Effector memory CD4-positive, alpha-beta T cell (primary cell): ENCODE data around the gene PCDH9.

Experiments
- DNase-seq, 3 donors: peaks; one replicate each; pipeline ENCODE4 v3.0.0-alpha.2; 2020
- H3K27ac ChIP-seq: 2 replicates; pipeline ENCODE4 v1.7.0; 2013; ENCODE audit warnings: mild to moderate bottlenecking, low read length, moderate library complexity; ENCODE audit not compliant: insufficient read depth, poor library complexity, severe bottlenecking
- H3K27me3 ChIP-seq: replicated peaks from 2 replicates; pipeline ENCODE4 v1.7.0; 2013; ENCODE audit warnings: mild to moderate bottlenecking, low read length; ENCODE audit not compliant: insufficient read depth, control insufficient read depth, poor library complexity, severe bottlenecking
- H3K36me3 ChIP-seq: 2 replicates; pipeline ENCODE4 v1.7.0; 2013; ENCODE audit warnings: mild to moderate bottlenecking, low read length, moderate library complexity; ENCODE audit not compliant: control insufficient read depth, insufficient read depth
- H3K4me1 ChIP-seq: 2 replicates; pipeline ENCODE4 v1.7.0; 2013; ENCODE audit warnings: low read length, mild to moderate bottlenecking; ENCODE audit not compliant: control insufficient read depth, insufficient read depth, poor library complexity, severe bottlenecking
- H3K4me3 ChIP-seq: 2 replicates; pipeline ENCODE4 v1.7.0; 2013; ENCODE audit warnings: low read length, low read depth, mild to moderate bottlenecking; ENCODE audit not compliant: insufficient read depth, poor library complexity, severe bottlenecking
- H3K9me3 ChIP-seq: 2 replicates; pipeline ENCODE4 v1.7.0; 2013; ENCODE audit warnings: mild to moderate bottlenecking, low read length, moderate library complexity; ENCODE audit not compliant: control insufficient read depth

Gene PCDH9

DNA sequence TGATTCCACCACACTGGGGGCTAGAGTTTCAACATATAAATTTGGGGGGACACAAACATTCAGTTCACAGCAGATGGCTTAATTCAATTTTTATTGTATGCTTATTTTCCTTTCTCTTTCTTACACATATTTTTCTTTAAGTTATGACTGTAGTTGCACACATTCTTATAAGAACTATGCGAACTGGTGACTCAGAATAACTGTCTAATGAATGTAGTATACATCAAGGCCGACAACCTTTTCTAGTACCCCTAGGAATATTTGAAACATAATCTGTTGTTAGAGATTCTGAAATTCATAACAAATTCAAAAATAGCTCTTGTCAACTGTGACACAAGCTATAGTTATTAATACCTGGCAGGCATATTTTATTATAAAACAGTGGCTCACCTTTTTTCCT, 695.6 kb downstream of the PCDH9 start:
- Histone ChIP-seq H3K36me3 (no peaks in the 10 kb centered on the region), H3K27ac (no peak overlapping the region), H3K9me3 (no peaks in the 10 kb centered on the region), H3K27me3 (no peaks in the 10 kb centered on the region), H3K4me3 (no peak overlapping the region), H3K4me1 (no peaks in the 10 kb centered on the region)
- DNase-seq, result no peak

DNA sequence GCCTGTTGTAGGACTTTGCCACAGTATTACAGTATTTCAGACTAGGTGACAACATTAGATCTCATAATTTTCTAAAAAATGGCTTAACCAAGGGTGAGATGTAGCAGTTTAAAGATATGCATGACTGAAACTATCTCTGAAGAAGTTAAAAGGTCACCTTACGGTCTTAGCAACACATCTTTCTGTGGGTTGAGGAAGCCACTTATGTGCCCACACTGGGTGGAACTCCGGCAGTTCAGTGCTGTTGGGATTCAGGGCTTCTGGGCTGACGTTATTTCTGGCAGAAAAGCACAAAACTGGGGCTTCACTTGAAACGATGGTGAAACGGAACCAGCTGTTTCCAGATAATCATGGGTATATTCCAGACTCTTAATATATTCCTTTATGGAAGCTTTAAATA, 697.3 kb downstream of the PCDH9 start:
- no peak for DNase-seq
- H3K36me3 ChIP-seq, result no peaks in the 10 kb centered on the region
- H3K4me1 ChIP-seq, result no peaks in the 10 kb centered on the region
- no peaks in the 10 kb centered on the region for H3K9me3 ChIP-seq
- H3K27me3 ChIP-seq, result no peaks in the 10 kb centered on the region
- H3K4me3 ChIP-seq, result no peak overlapping the region
- no peak overlapping the region for H3K27ac ChIP-seq

DNA sequence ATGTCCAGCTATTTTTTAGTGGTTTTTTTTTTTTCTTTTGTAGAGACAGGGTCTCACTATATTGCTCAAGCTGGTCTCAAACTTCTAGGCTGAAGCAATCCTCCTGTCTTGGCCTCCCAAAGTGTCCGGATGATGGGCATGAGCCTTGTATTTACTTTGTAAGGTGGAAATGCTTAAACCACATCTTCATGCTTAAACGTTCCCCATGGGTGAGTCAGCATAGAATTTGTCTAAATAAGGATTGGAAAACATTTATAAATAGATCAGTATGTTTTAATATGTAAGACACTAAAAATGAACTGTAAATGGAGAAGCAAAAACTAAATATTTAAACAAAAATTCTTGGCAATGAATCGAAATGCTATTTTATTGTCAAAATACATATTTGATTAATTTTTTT, 698.0 kb downstream of the PCDH9 start:
- Histone ChIP-seq H3K27ac (no peak overlapping the region), H3K27me3 (no peaks in the 10 kb centered on the region), H3K4me1 (no peaks in the 10 kb centered on the region), H3K9me3 (no peaks in the 10 kb centered on the region), H3K4me3 (no peak overlapping the region), H3K36me3 (no peaks in the 10 kb centered on the region)
- no peak for DNase-seq

DNA sequence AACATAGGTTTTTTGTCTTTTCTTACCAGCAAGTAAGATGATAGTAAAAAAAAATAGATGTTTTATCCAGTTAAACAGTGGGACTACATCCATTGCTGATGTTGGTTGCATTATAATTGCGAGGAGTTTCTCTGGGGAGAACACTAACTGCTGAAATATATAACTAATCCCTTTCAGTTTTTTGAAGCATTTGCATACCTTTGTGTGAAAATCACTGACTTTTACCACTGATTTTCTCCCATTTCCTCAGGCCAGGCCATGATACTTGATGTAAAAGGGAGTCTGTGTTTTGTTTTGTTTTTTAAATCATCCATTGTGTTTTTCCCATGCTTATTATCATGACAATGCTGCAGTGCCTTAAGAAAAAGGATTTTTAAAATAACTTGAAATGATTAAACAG, 699.5 kb downstream of the PCDH9 start:
- Histone ChIP-seq H3K4me3 (no peak overlapping the region), H3K27ac (no peak overlapping the region), H3K9me3 (no peaks in the 10 kb centered on the region), H3K4me1 (no peaks in the 10 kb centered on the region), H3K36me3 (no peaks in the 10 kb centered on the region), H3K27me3 (no peaks in the 10 kb centered on the region)
- no peak for DNase-seq

DNA sequence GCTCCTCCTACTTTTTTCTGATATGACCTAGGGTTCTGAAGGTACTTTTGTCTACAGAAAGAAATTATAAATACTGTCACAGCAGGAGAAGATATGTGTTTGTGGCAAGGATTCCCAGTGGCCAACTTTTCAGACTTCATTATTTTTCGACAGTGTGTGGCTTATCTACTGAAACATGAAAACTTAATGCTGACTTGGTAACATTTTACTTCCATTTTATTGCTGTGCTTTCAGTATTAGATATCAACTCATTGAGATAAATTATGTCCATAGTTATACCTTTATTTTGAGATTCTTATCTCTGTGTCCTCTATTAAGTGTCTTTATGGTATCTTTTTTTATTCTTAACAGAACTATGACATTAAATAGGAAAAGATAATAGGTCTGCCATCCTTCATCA, 700.0 kb downstream of the PCDH9 start:
- no peak for DNase-seq
- Histone ChIP-seq H3K4me3 (no peak overlapping the region), H3K36me3 (no peaks in the 10 kb centered on the region), H3K27ac (no peak overlapping the region), H3K4me1 (no peaks in the 10 kb centered on the region), H3K27me3 (no peaks in the 10 kb centered on the region), H3K9me3 (no peaks in the 10 kb centered on the region)

DNA sequence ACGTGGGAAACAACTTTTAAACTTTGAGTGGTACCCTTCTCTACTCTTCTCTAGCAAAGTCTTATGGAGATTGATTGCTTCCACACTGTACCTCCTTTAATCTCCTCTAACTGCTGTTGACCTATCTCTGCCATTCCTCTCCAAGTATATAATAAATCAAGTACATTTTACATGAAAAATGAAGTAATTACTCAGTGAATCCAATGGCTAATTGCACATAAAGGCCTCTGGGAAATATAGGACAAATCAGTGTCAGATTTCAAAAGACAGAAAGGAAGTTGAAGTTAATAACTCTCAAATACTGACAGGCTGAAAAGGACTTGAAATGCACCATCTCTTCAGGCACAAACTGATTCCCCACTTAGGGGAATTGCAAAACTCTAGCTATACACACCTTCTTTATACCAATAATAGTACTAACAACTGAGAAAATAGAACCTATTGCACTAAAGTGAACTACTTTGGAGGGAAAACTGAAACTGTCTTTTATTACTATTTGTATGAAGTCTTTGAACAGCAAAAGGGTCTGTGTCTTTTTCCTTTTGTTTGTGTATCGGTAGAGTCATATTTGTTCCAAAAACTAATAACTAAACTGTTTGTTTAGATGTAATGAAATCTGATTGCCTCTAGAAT, 701.1 kb downstream of the PCDH9 start:
- Histone ChIP-seq H3K9me3 (no peaks in the 10 kb centered on the region), H3K27me3 (no peaks in the 10 kb centered on the region), H3K4me1 (no peaks in the 10 kb centered on the region), H3K27ac (no peak overlapping the region), H3K36me3 (no peaks in the 10 kb centered on the region), H3K4me3 (no peak overlapping the region)
- DNase-seq, result no peak

DNA sequence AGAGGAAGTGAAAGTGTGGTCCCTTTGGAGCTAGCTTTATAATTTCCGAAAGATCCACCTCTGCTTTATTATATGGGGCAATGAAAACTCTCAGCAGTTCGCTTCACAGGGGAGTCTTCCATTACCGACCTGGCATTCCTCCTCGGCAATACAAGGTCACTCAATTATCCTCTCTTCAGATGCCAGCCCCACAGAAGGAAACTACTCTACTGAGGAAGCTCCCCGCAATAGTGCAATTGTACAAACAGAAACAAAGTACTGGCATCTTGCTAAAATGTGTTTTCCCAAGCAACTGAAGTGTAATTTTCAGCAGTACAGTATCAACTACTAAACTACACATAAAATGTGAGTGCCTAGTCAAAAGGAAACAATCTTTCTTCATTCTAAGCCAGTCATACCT, 702.0 kb downstream of the PCDH9 start:
- Histone ChIP-seq H3K36me3 (no peaks in the 10 kb centered on the region), H3K27me3 (no peaks in the 10 kb centered on the region), H3K4me1 (no peaks in the 10 kb centered on the region), H3K9me3 (no peaks in the 10 kb centered on the region), H3K4me3 (no peak overlapping the region), H3K27ac (no peak overlapping the region)
- no peak for DNase-seq

DNA sequence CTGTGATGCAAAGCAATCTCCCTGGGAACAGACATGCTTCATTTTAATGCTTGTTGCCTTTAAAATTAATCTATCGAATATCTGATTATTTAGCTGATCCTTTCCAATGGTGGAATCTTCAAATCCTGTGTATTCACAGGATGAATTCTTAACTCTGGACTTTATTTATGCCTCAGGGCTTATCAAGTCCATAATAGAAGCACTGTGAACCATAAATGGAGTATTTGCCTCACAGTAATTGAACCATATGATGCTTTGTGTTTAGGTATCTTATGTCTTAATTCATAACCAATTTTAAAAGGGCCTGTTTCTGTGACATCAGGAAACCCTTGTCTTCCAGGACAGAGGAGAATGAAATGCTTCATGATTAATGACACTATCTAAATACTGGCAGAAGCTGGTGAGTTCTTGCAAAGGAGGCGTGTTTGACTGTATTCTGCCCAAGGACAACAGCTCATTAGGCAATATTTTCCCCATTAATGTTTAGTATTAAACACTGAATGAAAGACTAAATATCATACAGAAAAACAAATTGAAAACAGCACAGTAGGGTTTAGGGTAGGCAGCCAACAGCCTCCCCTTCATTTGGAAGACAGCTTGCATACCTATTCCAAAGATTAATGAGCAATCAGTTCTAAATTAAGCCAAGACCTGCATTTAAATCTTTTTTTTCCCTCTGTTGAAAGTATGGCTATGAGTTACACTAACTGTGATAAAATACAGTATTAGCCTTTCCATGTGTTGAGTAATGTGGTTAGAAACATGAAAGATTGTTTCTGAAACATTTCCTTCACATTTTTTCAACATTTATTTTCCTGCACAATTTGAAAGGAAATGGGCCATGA, 709.4 kb downstream of the PCDH9 start:
- no peaks in the 10 kb centered on the region for H3K9me3 ChIP-seq
- H3K4me3 ChIP-seq, result no peak overlapping the region
- no peaks in the 10 kb centered on the region for H3K27me3 ChIP-seq
- H3K4me1 ChIP-seq, result no peaks in the 10 kb centered on the region
- H3K27ac ChIP-seq, result no peak overlapping the region
- no peak for DNase-seq
- H3K36me3 ChIP-seq, result no peaks in the 10 kb centered on the region

DNA sequence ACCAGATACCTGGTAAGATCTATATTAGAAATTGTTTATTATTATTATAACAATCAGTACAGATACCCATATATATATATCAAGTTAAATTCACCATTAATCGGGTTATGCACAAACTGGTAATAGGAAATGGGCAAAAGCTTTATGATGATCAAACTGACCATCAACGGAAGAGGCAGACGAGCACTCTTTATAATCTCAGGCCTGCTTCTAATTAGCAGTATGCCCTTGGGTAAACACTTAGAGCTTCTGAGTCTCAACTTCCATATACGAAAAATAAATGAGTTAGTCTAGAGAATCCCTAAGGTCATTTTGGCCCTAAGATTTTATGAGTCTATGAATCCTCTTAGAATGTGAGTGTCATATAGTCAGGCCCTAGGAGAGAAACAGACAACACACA, 710.9 kb downstream of the PCDH9 start:
- Histone ChIP-seq H3K9me3 (no peaks in the 10 kb centered on the region), H3K4me1 (no peaks in the 10 kb centered on the region), H3K27ac (no peak overlapping the region), H3K4me3 (no peak overlapping the region), H3K27me3 (no peaks in the 10 kb centered on the region), H3K36me3 (no peaks in the 10 kb centered on the region)
- DNase-seq, result no peak

DNA sequence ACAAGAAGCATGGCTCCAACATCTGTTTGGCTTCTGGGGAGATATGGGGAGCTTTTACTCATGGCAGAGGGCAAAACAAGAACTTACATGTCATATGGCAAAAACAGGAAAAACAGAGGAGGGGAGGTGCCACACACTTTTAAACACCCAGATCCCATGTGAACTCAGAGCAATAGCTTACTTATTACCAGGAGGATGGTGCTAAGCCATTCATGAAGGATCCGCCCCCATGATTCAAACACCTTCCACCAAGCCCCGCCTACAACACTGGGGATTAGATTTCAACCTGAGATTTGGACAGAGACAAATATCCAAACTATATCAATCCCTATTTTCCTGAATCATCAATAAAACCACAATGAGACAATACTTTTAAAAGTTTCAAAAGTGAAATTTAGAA, 712.1 kb downstream of the PCDH9 start:
- Histone ChIP-seq H3K4me3 (no peak overlapping the region), H3K9me3 (no peaks in the 10 kb centered on the region), H3K4me1 (no peaks in the 10 kb centered on the region), H3K27me3 (no peaks in the 10 kb centered on the region), H3K36me3 (no peaks in the 10 kb centered on the region), H3K27ac (no peak overlapping the region)
- no peak for DNase-seq
